GM10266 (cell line): ENCODE results near the gene GRM8.

Experiments
- DNase-seq: peaks from one replicate; pipeline ENCODE4 v3.0.0; 2012; ENCODE audit errors: extremely low spot score
- TF ChIP-seq, protein P1 (sequence below): IDR thresholded peaks from 2 replicates; pipeline ENCODE4 v1.5.1; 2012; ENCODE audit warnings: mild to moderate bottlenecking, low read depth; ENCODE audit not compliant: control insufficient read depth, insufficient read depth; ENCODE audit errors: missing control alignments

GRM8 gene

GRCh38 chr7:126489874-126490273, 762.9 kb downstream of the GRM8 start:
- TF ChIP-seq, protein P1, sequence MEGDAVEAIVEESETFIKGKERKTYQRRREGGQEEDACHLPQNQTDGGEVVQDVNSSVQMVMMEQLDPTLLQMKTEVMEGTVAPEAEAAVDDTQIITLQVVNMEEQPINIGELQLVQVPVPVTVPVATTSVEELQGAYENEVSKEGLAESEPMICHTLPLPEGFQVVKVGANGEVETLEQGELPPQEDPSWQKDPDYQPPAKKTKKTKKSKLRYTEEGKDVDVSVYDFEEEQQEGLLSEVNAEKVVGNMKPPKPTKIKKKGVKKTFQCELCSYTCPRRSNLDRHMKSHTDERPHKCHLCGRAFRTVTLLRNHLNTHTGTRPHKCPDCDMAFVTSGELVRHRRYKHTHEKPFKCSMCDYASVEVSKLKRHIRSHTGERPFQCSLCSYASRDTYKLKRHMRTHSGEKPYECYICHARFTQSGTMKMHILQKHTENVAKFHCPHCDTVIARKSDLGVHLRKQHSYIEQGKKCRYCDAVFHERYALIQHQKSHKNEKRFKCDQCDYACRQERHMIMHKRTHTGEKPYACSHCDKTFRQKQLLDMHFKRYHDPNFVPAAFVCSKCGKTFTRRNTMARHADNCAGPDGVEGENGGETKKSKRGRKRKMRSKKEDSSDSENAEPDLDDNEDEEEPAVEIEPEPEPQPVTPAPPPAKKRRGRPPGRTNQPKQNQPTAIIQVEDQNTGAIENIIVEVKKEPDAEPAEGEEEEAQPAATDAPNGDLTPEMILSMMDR = no peak
- DNase-seq = no peak

DNA sequence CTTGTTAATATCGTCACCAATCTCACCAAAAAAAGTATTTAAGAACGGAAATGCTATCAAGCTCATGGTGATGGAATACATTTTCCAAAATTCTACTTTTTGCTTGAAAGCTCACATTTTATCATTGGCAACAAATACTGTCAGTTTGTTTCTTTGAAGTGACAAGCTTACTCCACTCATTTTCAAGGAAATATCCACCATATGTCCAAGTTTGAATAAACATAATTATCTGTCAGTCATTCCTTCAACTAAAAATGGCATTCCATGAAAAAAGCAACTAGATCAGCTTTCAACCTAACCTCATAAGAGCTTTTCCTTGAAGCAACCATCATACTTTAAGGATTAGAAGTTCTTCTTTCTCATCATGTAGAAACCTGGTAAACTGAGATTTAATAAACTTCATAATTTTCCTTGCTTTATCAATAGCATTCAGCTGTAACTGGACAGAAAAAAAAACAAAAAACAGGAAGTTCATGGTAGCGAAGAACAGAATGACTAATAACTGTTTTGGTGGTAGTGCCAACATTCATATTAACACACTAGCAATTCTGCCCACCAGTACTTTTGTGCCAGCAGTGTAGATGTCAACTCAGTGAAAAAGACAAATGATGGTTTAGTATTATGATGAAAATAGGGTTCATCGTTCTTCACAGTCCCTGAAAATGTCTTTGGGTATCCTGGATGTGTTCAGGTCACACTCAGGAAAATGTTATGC, 764.9 kb downstream of the GRM8 start:
- TF ChIP-seq, protein P1 = no peak
- DNase-seq = no peak

DNA sequence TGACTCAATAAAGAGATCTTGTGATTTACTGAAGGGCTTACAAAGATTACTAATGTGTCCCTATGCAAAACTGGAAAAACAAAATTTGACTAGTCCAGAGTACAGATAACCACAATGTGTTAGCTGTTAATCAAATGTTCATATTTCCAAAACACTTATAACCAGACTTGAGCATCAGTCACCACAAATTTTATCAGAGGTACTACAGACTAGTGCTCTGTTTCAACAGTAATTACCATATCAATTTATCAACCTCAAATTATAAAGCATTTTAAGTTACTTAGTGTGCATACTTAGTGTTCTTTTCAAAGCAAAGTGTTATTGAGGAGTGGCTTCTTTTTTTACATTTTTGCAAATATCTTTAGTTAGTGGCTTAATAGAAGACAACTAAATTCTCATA, 765.9 kb downstream of the GRM8 start:
- no peak for DNase-seq

GRCh38 chr7:126485791-126486190, 767.0 kb downstream of the GRM8 start:
- TF ChIP-seq, protein P1 = no peak
- no peak for DNase-seq

More for the DNA sequence above, 765.9 kb downstream of the GRM8 start:
- TF ChIP-seq, protein P1 = no peak

- no peak for DNase-seq
Observed at GRCh38 chr7:126483972-126484371, 768.8 kb downstream of the GRM8 start.

DNA sequence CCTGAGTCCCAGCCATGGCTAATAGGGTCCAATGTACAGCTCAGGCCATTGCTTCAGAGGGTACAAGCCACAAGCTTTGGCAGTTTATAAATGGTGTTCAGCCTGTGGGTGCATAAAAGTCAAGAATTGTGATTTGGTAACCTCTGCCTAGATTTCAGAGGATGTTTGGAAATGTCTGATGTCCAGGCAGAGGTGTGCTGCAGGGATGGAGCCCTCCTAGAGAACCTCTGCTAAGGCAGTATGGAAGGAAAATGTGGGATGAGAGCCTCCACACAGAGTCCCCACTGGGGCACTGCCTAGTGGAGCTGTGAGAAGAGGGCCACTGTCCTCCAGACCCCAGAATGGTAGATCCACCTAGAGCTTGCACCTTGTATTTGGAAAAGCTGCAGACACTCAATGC, 779.9 kb downstream of the GRM8 start:
- TF ChIP-seq, protein P1 = no peak

More at GRCh38 chr7:126483972-126484371, 768.8 kb downstream of the GRM8 start:
- TF ChIP-seq, protein P1 = no peak

DNA sequence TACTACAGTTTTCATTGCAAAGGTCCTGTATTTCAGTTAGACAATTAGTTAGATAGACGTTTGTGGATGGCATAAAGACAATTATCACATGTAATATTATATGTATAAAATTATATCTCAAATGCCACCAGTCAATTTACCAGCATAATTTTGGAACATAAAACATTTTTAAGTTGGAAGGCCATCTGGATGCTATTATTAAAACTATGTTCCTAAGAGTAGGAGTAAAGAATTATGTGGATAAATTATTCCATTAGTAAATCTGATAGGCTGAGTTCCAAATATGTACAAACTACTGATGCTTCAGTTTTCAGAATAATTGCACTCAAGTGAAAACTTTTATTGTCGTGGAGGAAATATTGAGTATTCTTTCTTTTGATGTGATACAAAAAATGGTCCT, 790.3 kb downstream of the GRM8 start:
- no peak for DNase-seq
- TF ChIP-seq, protein P1 = no peak

More for the DNA sequence above, 779.9 kb downstream of the GRM8 start:
- DNase-seq = no peak
